Colonic mucosa (tissue), 4 donors: ENCODE data around the gene C21orf58. TPM values are rescaled to one million over a fixed set of nuclear protein-coding genes. Genes with fewer than 3 reads are reported as not detected.

Experiments used
- DNase-seq: peaks from one replicate; pipeline ENCODE4 v3.0.0-alpha.2; 2020
- H3K27ac ChIP-seq: fragments of 200-600 bp; one replicate; pipeline ENCODE4 v1.8.0; 2021
- H3K27me3 ChIP-seq: fragments of 200-600 bp; one replicate; pipeline ENCODE4 v1.8.0; 2021
- H3K36me3 ChIP-seq: fragments of 200-600 bp; one replicate; pipeline ENCODE4 v1.8.0; 2021
- H3K4me1 ChIP-seq: fragments of 200-600 bp; one replicate; pipeline ENCODE4 v1.8.0; 2021; ENCODE audit warnings: mild to moderate bottlenecking
- H3K4me3 ChIP-seq: fragments of 200-600 bp; one replicate; pipeline ENCODE4 v1.8.0; 2021
- H3K9ac ChIP-seq, 2 donors: one replicate each; pipeline ENCODE4 v1.7.0; 2013; ENCODE audit warnings: control low read depth in 2 of 2, low read depth in 2 of 2, low read length in 2 of 2
- H3K9me3 ChIP-seq: fragments of 200-600 bp; one replicate; pipeline ENCODE4 v1.8.0; 2021
- CTCF ChIP-seq: fragments of 200-600 bp; IDR thresholded peaks from one replicate; pipeline ENCODE4 v1.8.0; 2022; ENCODE audit warnings: antibody characterized with exemption, mild to moderate bottlenecking
- intact Hi-C: fragments of 100-400 bp; cut with DNase I; formaldehyde crosslinking; loops from one replicate; pipeline ENCODE4 v1.14.1; 2022
- total RNA-seq, 2 donors: library from RNA; stranded (reverse); fragmentation: NEBNext Ultra II Directional in 1 of 2; extraction: Animal tissue kit (Norgen Biotek cat#: 25700) in 1 of 2; gene quantifications; one replicate each; pipeline ENCODE4 v1.2.1, GENCODE V29; 2021
- donor health status: healthy.
- donor health status: DM: no; HTN: no; CAD: no.
- donor health status: DM: no; HTN: no; CAD: no.

The C21orf58 gene
- total RNA-seq, 2 donors from 2014 or later = 5.5 to 25.7 TPM

DNA sequence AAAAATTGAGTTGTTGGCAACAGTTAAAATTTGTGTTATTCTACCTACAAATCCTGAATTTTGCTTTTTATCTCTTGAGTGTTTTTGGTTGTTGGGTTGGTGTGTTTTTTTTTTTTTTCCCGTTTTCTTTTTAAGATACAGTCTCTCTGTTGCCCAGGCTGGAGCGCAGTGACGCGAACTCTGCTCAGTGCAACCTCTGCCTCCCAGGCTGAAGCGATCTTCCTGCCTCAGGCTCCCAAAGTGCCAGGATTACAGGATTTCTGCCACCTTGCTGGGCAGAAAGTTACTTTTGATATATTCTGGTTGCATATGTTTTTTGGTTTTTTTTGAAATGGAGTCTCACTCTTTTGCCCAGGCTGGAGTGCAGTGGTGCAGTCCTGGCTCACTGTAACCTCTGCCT is 4.5 kb upstream of the C21orf58 start:
- Histone ChIP-seq H3K4me1 (no peaks in the 10 kb centered on the region), H3K27ac (no peak overlapping the region), H3K9me3 (no peaks in the 10 kb centered on the region), H3K4me3 (no peak overlapping the region), H3K36me3 (no peaks in the 10 kb centered on the region), H3K27me3 (no peaks in the 10 kb centered on the region), H3K9ac (no peak overlapping the region)
- no peak for TF ChIP-seq CTCF
- no peak for DNase-seq
- intact Hi-C loops = loop anchor here (10.0 kb wide), 1 partner anchor 103 kb away; the partner anchor contains the start of gene LSS

DNA sequence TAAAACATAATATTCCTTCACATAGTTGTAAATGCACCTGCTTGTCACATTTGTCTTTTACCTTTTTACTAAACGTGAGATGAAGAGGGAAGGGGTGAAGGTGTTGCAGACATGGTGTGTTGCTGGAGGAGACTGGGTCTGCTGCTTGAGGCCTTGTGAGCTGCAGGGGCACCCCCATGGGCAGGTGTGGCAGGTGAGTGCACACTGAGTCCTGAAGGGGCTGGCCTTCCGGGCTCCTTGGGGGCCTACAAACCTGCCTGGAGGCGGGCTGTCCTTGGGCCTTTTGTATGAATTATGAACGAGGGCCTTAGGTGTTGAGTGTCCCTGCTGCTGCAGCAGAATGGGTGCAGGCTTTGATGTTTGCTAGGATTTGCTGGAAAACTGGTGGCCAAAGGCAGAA is 4.0 kb upstream of the C21orf58 start:
- intact Hi-C loops = loop anchor here (10.0 kb wide), 1 partner anchor 103 kb away; the partner anchor contains the start of gene LSS
- no peak for TF ChIP-seq CTCF
- Histone ChIP-seq H3K4me3 (no peak overlapping the region), H3K27ac (no peak overlapping the region), H3K36me3 (no peaks in the 10 kb centered on the region), H3K9me3 (no peaks in the 10 kb centered on the region), H3K27me3 (no peaks in the 10 kb centered on the region), H3K4me1 (no peaks in the 10 kb centered on the region), H3K9ac (no peak overlapping the region)
- no peak for DNase-seq

- no peaks in the 10 kb centered on the region for H3K4me1 ChIP-seq
- H3K36me3 ChIP-seq = no peaks in the 10 kb centered on the region
- H3K27me3 ChIP-seq = no peaks in the 10 kb centered on the region
- no peak overlapping the region for H3K9ac ChIP-seq
- no peak overlapping the region for H3K27ac ChIP-seq
- no peak for TF ChIP-seq CTCF
- H3K9me3 ChIP-seq = no peaks in the 10 kb centered on the region
- intact Hi-C loops = loop anchor here (10.0 kb wide), 1 partner anchor 101 kb away; the partner anchor contains the start of gene LSS
- DNase-seq = no peak
- no peak overlapping the region for H3K4me3 ChIP-seq
These were observed 2.5 kb upstream of the C21orf58 start for GRCh38 chr21:46326110-46326703.

- no peak for TF ChIP-seq CTCF
- no peaks in the 10 kb centered on the region for H3K27me3 ChIP-seq
- no peaks in the 10 kb centered on the region for H3K9me3 ChIP-seq
- intact Hi-C loops = loop anchor here (10.0 kb wide), 1 partner anchor 100 kb away; the partner anchor contains the start of gene LSS
- peak; percentile 60 for DNase-seq
- no peaks in the 10 kb centered on the region for H3K4me1 ChIP-seq
- H3K4me3 ChIP-seq = peak overlapping the region; percentile 74
- peak overlapping the region; percentile 64 to 81 for H3K9ac ChIP-seq
- H3K36me3 ChIP-seq = no peaks in the 10 kb centered on the region
- peak overlapping the region; percentile 98 for H3K27ac ChIP-seq
These were observed 1.6 kb upstream of the C21orf58 start for GRCh38 chr21:46325073-46325912.

DNA sequence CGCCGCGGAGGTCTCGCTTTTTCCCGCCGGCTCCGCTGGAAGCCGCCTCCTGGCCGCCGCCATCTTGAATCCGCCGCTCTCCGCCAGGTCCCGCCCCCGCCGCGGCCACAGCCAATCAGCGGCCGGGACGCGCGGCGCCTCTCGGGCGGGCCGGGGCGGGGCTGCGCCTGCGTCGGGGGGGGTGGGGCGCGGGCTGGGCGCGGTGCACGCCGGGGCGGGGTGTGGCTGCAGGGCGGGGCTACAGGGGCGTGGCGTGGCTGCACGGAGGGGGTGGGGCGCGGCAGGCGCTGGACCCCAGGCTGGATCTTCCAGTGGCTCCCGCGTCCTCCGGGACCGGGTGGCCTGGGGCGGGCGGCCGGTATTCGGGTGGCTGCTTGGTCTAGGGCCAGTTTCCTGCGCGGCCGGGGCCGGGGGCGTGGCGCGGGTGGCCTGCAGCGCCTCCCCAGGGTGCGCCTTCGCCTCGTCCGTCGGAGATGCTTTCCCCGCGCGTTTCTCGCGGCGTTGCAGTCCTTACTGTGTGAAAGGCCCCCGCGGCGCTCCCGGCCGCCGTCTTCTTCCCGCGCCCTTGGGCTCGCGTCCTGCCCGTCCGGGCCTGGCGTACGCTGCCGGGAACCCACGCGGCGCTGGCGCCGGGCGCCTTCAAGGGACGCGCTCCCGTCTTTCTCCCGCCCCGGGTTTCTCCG is 861 bp upstream of the C21orf58 start:
- H3K9ac ChIP-seq = peak overlapping the region; percentile 77 to 88
- DNase-seq = peak; percentile 88
- H3K4me3 ChIP-seq = peak overlapping the region; percentile 74
- intact Hi-C loops = loop anchor here (5.0 to 10.0 kb wide), 2 partner anchors 37 to 100 kb away; partner anchors contain the start of genes LSS, MCM3AP and YBEY
- no peaks in the 10 kb centered on the region for H3K36me3 ChIP-seq
- no peaks in the 10 kb centered on the region for H3K4me1 ChIP-seq
- peak overlapping the region; percentile 98 for H3K27ac ChIP-seq
- no peaks in the 10 kb centered on the region for H3K27me3 ChIP-seq
- H3K9me3 ChIP-seq = no peaks in the 10 kb centered on the region
- no peak for TF ChIP-seq CTCF
